ENCODE results near the gene ALK. TPM values are rescaled to one million over a fixed set of nuclear protein-coding genes. Genes with fewer than 3 reads are reported as not detected.

ALK gene
- total and polyA plus RNA-seq, 2 donors (not counting 1 experiment from before 2014, with no cell fraction given) = not detected

GRCh38 chr2:29295845-29296244, 625.5 kb downstream of the ALK start:
- Histone ChIP-seq H3K27ac (ENCODE audit: low read length in 2 of 2) (no peak overlapping the region), H3K36me3 (replicated peaks in 1 of 2; ENCODE audit: control extremely low read depth in 1 of 2, control insufficient read depth in 1 of 2, extremely low read depth in 1 of 2, insufficient read depth in 2 of 2, low read length in 1 of 2) (no peaks in the 10 kb centered on the region), H3K9me3 (ENCODE audit: control extremely low read depth in 1 of 3, control insufficient read depth in 2 of 3, insufficient read depth in 1 of 3, low read length in 2 of 3) (no peaks in the 10 kb centered on the region), H4K20me1 (ENCODE audit: control insufficient read depth, insufficient read depth, low read length, poor library complexity, severe bottlenecking) (no peaks in the 10 kb centered on the region), H3K4me2 (replicated peaks; ENCODE audit: low read depth, low read length, poor library complexity, severe bottlenecking) (no peak overlapping the region), H3K79me2 (ENCODE audit: control insufficient read depth, insufficient read depth, low read length) (no peaks in the 10 kb centered on the region), H2AFZ (ENCODE audit: insufficient read depth, low read depth, low read length, poor library complexity, severe bottlenecking) (no peak overlapping the region), H3K9ac (ENCODE audit: low read length) (no peak overlapping the region), H3K4me1 (ENCODE audit: control insufficient read depth in 2 of 2, insufficient read depth in 2 of 2, low read length in 2 of 2) (no peaks in the 10 kb centered on the region), H3K4me3 (ENCODE audit: control extremely low read depth in 1 of 5, extremely low read depth in 1 of 5, insufficient read depth in 1 of 5, low read depth in 2 of 5, low read length in 4 of 5) (no peak overlapping the region), H3K27me3 (replicated peaks in 1 of 4; ENCODE audit: control extremely low read depth in 1 of 4, control insufficient read depth in 3 of 4, insufficient read depth in 4 of 4, low read length in 3 of 4) (peaks cover 0 to 3% (median 1%) of the 10 kb centered on the region in 4 experiments)
- WGBS (ENCODE audit: insufficient coverage) = 33% methylated on average over 4 of the region's 4 CpGs
- intact Hi-C loops (cut with micrococcal nuclease) = no loop called here
- DNase-seq = no peak
- ATAC-seq (ENCODE audit: low read depth) = no peak
- ChIA-PET CTCF (interaction anchor here (1.0 to 1.2 kb wide), 2 partner anchors 10 to 13 kb away, joined by 3 to 4 read pairs; no protein-coding TSS in a partner anchor), POLR2A (no interaction called here)
- TF ChIP-seq, protein P1, sequence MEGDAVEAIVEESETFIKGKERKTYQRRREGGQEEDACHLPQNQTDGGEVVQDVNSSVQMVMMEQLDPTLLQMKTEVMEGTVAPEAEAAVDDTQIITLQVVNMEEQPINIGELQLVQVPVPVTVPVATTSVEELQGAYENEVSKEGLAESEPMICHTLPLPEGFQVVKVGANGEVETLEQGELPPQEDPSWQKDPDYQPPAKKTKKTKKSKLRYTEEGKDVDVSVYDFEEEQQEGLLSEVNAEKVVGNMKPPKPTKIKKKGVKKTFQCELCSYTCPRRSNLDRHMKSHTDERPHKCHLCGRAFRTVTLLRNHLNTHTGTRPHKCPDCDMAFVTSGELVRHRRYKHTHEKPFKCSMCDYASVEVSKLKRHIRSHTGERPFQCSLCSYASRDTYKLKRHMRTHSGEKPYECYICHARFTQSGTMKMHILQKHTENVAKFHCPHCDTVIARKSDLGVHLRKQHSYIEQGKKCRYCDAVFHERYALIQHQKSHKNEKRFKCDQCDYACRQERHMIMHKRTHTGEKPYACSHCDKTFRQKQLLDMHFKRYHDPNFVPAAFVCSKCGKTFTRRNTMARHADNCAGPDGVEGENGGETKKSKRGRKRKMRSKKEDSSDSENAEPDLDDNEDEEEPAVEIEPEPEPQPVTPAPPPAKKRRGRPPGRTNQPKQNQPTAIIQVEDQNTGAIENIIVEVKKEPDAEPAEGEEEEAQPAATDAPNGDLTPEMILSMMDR (IDR thresholded peaks at IDR 0.05) = no peak
- no peak for TF ChIP-seq EZH2 (IDR thresholded peaks at IDR 0.05; ENCODE audit: borderline replicate concordance, insufficient read depth, low read depth, low read length, poor library complexity, severe bottlenecking)
- H3K4me3 Mint-ChIP-seq = no peak overlapping the region
- no peaks in the 10 kb centered on the region for H3K9me3 Mint-ChIP-seq (ENCODE audit: insufficient read depth)
- H3K4me1 Mint-ChIP-seq = no peaks in the 10 kb centered on the region
- no peak overlapping the region for H3K27ac Mint-ChIP-seq
- peaks cover 48% of the 10 kb centered on the region for H3K27me3 Mint-ChIP-seq

DNA sequence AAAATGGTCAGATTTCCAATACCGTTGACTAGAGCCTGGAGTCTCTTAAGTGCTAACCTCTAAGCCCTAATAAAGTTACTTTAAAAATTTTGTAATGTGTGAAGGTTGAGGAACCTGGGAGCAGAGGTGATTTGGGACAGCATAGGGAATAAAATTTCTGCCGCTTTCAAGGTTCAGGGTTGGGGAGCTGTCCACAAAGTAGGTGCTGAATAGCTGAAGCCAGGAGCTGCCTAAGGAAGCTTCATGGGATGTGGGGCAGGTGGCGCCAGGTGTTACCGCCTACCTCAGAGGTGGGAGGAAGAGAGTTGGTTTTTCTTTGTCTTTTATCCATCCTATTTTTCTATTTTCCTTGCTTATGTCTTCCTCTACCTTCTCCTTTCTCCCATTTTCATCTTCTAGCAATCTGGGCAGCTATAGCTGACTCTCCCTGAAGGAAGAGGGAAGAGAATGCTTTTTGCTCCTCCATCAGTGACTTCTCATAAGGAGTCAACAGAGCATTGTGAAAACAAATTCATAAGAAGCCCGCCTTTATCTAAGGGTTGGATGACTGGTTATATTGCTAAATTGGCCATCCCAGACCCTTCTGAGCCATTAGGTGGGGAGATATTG, 627.5 kb downstream of the ALK start:
- ChIA-PET POLR2A (no interaction called here), CTCF (no interaction called here)
- TF ChIP-seq, protein P1 (IDR thresholded peaks at IDR 0.05) = no peak
- TF ChIP-seq EZH2 (IDR thresholded peaks at IDR 0.05; ENCODE audit: borderline replicate concordance, insufficient read depth, low read depth, low read length, poor library complexity, severe bottlenecking) = no peak
- H3K27ac ChIP-seq (ENCODE audit: low read length in 2 of 2) = no peak overlapping the region
- H3K79me2 ChIP-seq (ENCODE audit: control insufficient read depth, insufficient read depth, low read length) = no peaks in the 10 kb centered on the region
- H3K27ac Mint-ChIP-seq = no peak overlapping the region
- no peak overlapping the region for H3K4me3 ChIP-seq (ENCODE audit: control extremely low read depth in 1 of 5, extremely low read depth in 1 of 5, insufficient read depth in 1 of 5, low read depth in 2 of 5, low read length in 4 of 5)
- 0% methylated on average over 1 of the region's 5 CpGs for WGBS (ENCODE audit: insufficient coverage)
- H4K20me1 ChIP-seq (ENCODE audit: control insufficient read depth, insufficient read depth, low read length, poor library complexity, severe bottlenecking) = no peaks in the 10 kb centered on the region
- H2AFZ ChIP-seq (ENCODE audit: insufficient read depth, low read depth, low read length, poor library complexity, severe bottlenecking) = no peak overlapping the region
- H3K4me1 Mint-ChIP-seq = no peaks in the 10 kb centered on the region
- no peaks in the 10 kb centered on the region for H3K9me3 ChIP-seq (ENCODE audit: control extremely low read depth in 1 of 3, control insufficient read depth in 2 of 3, insufficient read depth in 1 of 3, low read length in 2 of 3)
- intact Hi-C loops (cut with micrococcal nuclease) = no loop called here
- no peaks in the 10 kb centered on the region for H3K4me1 ChIP-seq (ENCODE audit: control insufficient read depth in 2 of 2, insufficient read depth in 2 of 2, low read length in 2 of 2)
- H3K36me3 ChIP-seq (replicated peaks in 1 of 2; ENCODE audit: control extremely low read depth in 1 of 2, control insufficient read depth in 1 of 2, extremely low read depth in 1 of 2, insufficient read depth in 2 of 2, low read length in 1 of 2) = no peaks in the 10 kb centered on the region
- no peak overlapping the region for H3K9ac ChIP-seq (ENCODE audit: low read length)
- no peak overlapping the region for H3K4me2 ChIP-seq (replicated peaks; ENCODE audit: low read depth, low read length, poor library complexity, severe bottlenecking)
- H3K27me3 ChIP-seq (replicated peaks in 1 of 4; ENCODE audit: control extremely low read depth in 1 of 4, control insufficient read depth in 3 of 4, insufficient read depth in 4 of 4, low read length in 3 of 4) = peaks cover 0 to 3% (median 0%) of the 10 kb centered on the region in 4 experiments
- ATAC-seq (ENCODE audit: low read depth) (no peak), DNase-seq (no peak)
- H3K27me3 Mint-ChIP-seq = peaks cover 44% of the 10 kb centered on the region
- H3K9me3 Mint-ChIP-seq (ENCODE audit: insufficient read depth) = no peaks in the 10 kb centered on the region
- no peak overlapping the region for H3K4me3 Mint-ChIP-seq
